Activated CD8-positive, alpha-beta memory T cell treated with anti-CD3 and anti-CD28 coated beads for 36 hours (primary cell): ENCODE results near the gene SLC29A3. TPM values are rescaled to one million over a fixed set of nuclear protein-coding genes. Genes with fewer than 3 reads are reported as not detected.

Source experiments
- CTCF ChIA-PET: fragments of 350-600 bp; sonication (Branson Sonifier 250); formaldehyde crosslinking; loops from one replicate; lab custom pipeline; 2021; ENCODE audit warnings: antibody characterized with exemption; lab: Charles Lee
- POLR2A ChIA-PET: fragments of 350-600 bp; sonication (Branson Sonifier 250); formaldehyde crosslinking; loops from one replicate; lab custom pipeline; 2021; ENCODE audit warnings: antibody characterized with exemption; lab: Charles Lee
- total RNA-seq, 2 experiments: library from RNA; stranded (reverse); gene quantifications; one replicate each; pipeline ENCODE4 v1.2.3, GENCODE V29; 2021

The SLC29A3 gene
- total RNA-seq, 2 experiments from 2014 or later: 5.8 to 7.0 TPM

DNA sequence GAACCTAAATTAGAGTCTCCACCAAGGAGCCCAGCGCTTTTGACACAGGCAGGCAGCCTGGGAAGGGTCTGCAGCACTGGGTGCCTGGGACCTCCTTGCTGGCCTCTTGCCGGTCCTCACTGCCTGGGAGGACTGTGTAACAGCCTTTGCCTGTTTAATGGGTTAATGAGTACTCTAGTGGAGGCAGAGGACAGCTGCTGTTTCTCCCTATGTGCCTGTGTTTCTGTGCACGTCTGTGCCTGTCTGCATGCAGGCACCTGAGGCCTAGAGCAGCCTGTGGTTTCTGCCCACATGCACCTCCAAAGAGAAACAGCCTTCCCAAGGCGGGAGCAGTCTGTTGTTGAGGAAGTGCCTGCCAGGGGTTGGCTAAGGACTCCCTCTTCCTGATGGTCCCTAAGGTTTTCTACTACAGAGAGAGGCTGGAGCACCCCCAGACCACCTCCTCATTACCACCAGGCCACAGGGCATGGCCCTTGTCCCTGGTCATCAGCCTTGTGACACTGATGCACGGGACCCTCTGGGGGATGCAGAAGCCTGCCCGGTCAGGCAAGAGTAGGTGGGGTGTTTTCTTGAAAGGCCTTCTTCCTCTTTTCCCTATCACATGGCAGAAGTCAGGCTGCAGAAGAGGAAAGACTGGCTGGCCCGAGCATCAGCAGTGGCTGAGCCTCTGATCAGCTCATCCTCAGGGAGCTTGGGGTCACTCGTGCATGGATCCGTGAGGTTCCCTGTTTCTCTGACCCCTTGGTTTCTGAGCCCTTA, 14.2 kb downstream of the SLC29A3 start:
- POLR2A ChIA-PET: no interaction called here
- CTCF ChIA-PET: no interaction called here

GRCh38 chr10:71334221-71334791, 15.2 kb downstream of the SLC29A3 start:
- CTCF ChIA-PET: interaction anchor here (1.3 kb wide), 1 partner anchor 236 kb away, joined by 3 read pairs; no protein-coding TSS in a partner anchor

GRCh38 chr10:71335173-71335708, 16.2 kb downstream of the SLC29A3 start:
- ChIA-PET POLR2A (interaction anchor here (0.6 to 0.7 kb wide), 2 partner anchors 15 to 686 kb away, joined by 5 to 6 read pairs; no protein-coding TSS in a partner anchor), CTCF (interaction anchor here (1.3 kb wide), 1 partner anchor 235 kb away, joined by 3 read pairs; no protein-coding TSS in a partner anchor)

More at GRCh38 chr10:71334221-71334791, 15.2 kb downstream of the SLC29A3 start:
- POLR2A ChIA-PET: no interaction called here

GRCh38 chr10:71336632-71337031, 17.6 kb downstream of the SLC29A3 start:
- POLR2A ChIA-PET: no interaction called here
- CTCF ChIA-PET: no interaction called here

GRCh38 chr10:71337219-71337701, 18.2 kb downstream of the SLC29A3 start:
- POLR2A ChIA-PET: no interaction called here
- CTCF ChIA-PET: no interaction called here

GRCh38 chr10:71338728-71339495, 19.9 kb downstream of the SLC29A3 start:
- ChIA-PET CTCF (interaction anchor here (0.8 kb wide), 1 partner anchor 24 kb away, joined by 4 read pairs; no protein-coding TSS in a partner anchor), POLR2A (no interaction called here)

- ChIA-PET POLR2A (no interaction called here), CTCF (no interaction called here)
Measured at GRCh38 chr10:71339796-71340589, 20.9 kb downstream of the SLC29A3 start.

GRCh38 chr10:71342573-71343391, 23.7 kb downstream of the SLC29A3 start:
- POLR2A ChIA-PET: interaction anchor here (0.6 kb wide), 1 partner anchor 444 kb away, joined by 4 read pairs; no protein-coding TSS in a partner anchor
- CTCF ChIA-PET: no interaction called here

GRCh38 chr10:71343392-71343773, 24.3 kb downstream of the SLC29A3 start:
- ChIA-PET CTCF (no interaction called here), POLR2A (no interaction called here)

DNA sequence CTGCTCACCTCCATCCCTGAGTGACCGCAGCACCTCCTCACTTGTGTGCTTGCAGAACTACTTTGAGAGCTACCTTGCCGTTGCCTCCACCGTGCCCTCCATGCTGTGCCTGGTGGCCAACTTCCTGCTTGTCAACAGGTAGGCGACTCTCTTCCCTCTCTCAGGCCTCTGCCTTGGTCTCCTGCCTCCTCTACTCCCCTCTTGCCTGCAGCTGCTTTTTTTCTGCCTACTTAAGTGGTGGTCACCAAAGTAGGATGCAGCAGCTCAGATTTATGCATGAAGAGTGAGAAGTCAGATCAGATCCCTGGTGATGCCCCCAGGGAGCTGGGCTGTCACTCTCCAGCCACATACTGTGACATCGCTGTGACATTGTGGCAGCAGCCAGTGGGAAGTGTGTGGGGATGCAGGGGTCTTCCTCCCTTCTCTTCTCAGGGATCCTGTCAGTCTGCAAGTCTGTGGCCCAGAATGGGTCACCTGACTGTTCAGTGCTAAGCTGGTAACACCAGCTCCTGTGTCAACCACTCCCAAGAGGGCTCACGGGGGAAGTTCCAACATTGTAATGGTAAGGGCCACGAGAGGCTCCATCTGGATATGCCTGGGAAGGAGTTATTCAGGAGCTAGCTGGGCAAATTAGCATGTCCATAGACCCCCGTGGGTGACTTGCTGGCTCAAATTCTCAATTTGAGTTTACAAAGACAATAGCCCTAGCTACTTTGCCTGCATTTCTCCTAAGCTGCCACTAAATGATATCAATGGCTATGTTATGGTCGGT, 25.3 kb downstream of the SLC29A3 start:
- POLR2A ChIA-PET: no interaction called here
- CTCF ChIA-PET: no interaction called here

DNA sequence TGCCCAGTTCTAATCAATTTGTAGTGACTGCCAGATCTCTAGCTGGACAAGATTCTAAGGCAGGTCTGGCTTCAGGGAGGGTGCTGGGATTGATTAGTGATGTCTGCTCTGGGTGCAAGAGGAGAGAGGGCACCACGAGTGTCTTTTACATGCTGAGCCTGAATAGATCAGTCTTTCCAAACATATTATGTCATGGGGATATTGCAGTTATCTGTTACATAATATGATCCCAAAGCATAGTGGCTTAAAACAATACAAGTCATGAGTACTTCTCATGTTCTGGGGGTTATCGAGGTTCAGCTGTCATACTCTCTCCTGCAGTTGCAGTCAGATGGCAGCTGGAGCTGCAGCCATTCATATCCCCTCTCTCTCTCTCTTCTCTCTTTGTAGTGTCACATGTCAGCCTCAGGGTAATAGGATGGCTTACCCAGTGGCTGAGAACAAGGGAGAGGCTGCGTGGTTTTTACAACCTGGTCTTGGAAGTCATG, 26.0 kb downstream of the SLC29A3 start:
- ChIA-PET CTCF (no interaction called here), POLR2A (no interaction called here)

- POLR2A ChIA-PET: no interaction called here
- CTCF ChIA-PET: interaction anchor here (0.6 kb wide), 1 partner anchor 952 kb away, joined by 3 read pairs; no protein-coding TSS in a partner anchor
Measured at GRCh38 chr10:71345694-71346093, 26.6 kb downstream of the SLC29A3 start.

- CTCF ChIA-PET: interaction anchor here (0.6 kb wide), 1 partner anchor 13 kb away, joined by 4 read pairs; no protein-coding TSS in a partner anchor
- POLR2A ChIA-PET: no interaction called here
Measured at GRCh38 chr10:71346731-71347130, 27.7 kb downstream of the SLC29A3 start.

DNA sequence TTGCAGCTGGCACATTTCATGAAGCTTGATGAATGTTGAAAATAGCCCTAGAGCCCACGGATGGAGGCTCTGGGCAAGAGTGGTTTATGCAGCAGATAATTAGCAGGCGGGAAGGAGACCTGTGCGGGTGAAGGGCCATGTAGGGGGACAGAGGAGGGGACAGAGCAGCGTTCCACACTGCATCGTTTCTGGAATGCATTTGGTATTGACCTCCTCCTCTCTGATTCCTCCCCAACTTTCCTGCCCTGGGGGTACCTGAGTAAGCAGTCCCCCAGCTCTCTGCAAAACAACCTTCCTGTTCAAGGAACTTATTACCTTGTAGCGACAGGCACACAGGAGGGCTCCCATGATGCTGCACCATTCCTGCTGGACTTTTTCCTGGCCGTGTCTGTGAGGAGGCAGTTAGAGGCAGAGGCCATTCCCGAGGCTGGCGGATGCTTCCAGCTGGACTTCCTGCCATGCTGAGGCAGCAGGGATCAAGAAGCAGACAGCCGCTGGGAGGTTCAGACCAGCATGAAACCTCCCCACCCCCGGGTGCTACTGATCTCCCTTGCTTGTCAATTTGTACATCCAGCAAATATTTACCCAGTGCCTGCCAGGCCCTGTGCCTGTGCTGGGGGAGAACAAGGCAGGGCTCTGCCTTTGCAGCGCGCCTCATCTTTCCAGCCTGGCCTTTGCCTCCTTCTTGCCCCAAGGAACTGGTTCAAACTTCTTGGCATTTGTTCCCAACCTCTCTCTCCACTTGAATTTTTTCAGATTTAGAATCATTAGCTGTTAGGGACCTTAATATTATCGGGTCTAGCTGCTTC, 28.7 kb downstream of the SLC29A3 start:
- ChIA-PET CTCF (no interaction called here), POLR2A (no interaction called here)

DNA sequence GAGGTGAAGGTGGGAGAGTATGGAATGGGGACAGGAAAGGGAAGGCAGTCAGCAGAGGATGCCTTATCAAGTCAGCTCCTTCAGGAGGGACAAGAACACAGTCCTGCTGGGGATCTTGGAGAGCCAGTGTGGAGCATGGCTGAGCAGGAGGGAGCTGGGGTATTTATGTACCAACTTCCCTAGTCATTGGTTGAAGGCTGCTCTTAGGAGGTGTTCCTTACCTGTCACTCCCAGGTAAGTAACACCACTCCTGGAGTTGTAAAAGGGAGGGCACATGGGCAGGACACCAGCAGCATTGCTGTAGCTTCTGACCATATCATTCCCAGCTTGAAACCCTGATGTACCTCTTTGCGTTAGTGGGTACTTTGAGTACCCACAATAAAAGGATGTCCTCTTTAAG, 29.8 kb downstream of the SLC29A3 start:
- ChIA-PET CTCF (no interaction called here), POLR2A (no interaction called here)

DNA sequence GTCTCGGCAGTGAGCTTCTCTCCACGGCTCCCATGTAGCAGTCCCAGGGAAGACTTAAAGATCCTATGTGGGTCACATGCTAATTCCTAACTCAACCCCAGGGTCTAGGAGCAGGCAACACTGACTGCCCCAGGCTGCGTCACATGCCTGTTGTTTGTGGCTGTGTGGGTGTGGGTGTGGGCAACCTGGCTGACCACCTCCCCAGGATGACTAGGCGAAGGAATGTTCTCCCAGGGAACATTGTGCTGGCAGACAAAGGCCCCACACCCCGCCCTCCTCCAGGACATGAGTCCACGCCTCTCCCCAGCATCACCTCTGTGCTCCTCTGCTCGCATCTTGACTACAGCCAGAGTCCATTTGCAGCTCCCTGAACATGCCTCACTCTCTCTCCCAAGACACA, 30.3 kb downstream of the SLC29A3 start:
- ChIA-PET CTCF (no interaction called here), POLR2A (no interaction called here)
